Mesenteric fat pad (tissue), 1 donor: ENCODE results near the gene EIF4G3. TPM values are rescaled to one million over a fixed set of nuclear protein-coding genes. Genes with fewer than 3 reads are reported as not detected.
"Not testable (repeated sequence)": the region's sequence is repeated elsewhere in the genome, so short reads cannot be mapped to it uniquely, and the experiment has no call there.

ENCODE experiments used
- DNase-seq: peaks from one replicate; pipeline ENCODE4 v3.0.0-alpha.2; 2020; ENCODE audit warnings: low spot score
- total RNA-seq: library from RNA; stranded (reverse); fragmentation: NEBNext Ultra II Directional; extraction: Animal tissue kit (Norgen Biotek cat#: 25700); gene quantifications from one replicate; pipeline ENCODE4 v1.2.1, GENCODE V29; 2021
- donor health status: DM: yes; HTN: yes; CAD: no.

EIF4G3 gene
- total RNA-seq, 1 donor from 2014 or later: 71.7 TPM

GRCh38 chr1:21189421-21189820 is 12.7 kb upstream of the EIF4G3 start:
- peak; percentile 4 for DNase-seq

DNA sequence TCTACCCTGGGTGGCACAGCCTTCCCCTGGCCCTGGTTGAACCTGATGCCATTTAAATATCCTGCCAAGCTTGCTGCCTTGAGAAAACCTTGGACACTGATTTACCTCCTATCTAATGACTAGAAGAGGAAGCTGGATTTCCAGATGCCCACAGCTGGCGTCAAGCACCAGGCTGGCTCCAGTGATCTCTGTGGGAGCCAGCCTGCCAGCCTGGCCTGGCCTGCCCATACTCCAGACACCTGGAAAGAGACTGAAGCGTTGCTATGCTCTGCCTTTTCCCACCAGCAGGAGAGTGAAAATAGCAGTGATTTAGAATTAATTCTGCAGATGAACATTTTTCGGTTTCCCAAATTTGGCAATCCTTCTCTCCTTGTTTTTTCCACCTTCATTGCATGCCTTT is 11.5 kb upstream of the EIF4G3 start:
- DNase-seq: no peak

GRCh38 chr1:21185221-21185731 is 8.6 kb upstream of the EIF4G3 start:
- DNase-seq: no peak

GRCh38 chr1:21184276-21184675 is 7.6 kb upstream of the EIF4G3 start:
- no peak for DNase-seq

GRCh38 chr1:21182181-21182731 is 5.6 kb upstream of the EIF4G3 start:
- DNase-seq: no peak

GRCh38 chr1:21178271-21178670 is 1.6 kb upstream of the EIF4G3 start:
- DNase-seq: not testable (repeated sequence)

GRCh38 chr1:21175670-21176581 is 771 bp downstream of the EIF4G3 start:
- DNase-seq: no peak

DNA sequence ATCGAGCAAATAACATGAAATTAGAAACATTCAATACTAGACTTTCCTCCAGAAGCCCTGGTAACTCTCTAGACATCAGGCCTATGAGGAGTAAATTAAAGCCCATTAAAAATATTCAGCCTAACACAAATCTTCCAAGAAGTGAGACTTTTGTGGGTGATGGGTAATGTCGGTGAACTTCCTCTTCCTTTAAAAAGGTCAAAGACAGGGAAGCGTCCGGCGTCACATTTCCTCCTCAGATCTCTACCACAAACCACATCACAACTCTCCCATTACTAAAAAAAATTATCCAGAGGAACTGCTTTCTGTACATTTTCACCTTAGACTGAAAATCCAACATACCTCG is 1.4 kb downstream of the EIF4G3 start:
- DNase-seq: no peak

DNA sequence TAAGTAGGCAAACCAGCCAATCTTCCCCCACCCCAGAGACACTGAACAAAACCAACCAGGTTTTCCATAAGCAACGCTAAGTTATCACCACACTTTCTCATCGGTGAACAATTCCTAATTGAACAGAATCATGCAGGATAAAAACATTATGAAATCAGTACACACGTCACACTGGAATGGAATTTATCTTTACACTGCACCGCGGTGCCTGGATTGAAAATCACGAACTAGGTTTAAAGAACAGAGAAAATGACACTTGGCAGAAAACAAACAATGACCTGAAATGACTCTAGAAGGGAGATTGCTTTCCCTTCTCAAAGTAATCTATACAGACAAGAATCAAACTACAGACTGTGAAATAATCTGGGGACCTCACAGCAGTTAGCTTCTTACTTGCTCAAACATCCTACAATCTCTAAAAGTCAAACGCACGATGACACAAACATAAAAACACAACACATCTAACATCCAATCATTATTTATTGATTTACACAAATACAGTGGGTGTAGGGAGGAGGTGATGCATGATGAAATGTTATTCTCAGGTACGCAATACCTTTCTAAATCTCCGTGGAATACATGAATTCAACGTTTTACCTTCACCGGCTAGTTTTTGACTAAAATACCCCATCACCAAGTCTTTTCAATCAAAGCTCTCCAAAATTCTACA is 1.9 kb downstream of the EIF4G3 start:
- no peak for DNase-seq

DNA sequence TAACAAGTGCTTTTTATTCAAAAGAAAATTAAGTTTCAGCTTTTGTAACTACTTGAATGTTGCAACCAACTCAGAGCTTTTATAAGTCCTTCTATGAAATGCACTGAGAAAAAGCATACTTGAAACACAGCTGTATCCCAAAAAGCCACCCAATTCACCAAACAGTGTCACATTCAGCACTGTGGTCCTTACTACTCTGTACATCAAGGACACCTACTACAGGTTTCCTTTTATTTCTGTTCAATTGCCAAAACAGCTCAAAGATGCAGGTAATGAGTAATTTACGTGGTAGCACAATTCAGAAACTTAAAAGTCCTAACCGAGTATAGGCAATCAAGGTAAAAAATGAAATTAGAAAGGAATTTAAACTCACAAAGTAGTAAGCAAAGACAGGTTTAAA is 2.5 kb downstream of the EIF4G3 start:
- DNase-seq: no peak

- not testable (repeated sequence) for DNase-seq
Observed at GRCh38 chr1:21173096-21173495, 3.6 kb downstream of the EIF4G3 start.

GRCh38 chr1:21170837-21171236 is 5.9 kb downstream of the EIF4G3 start:
- not testable (repeated sequence) for DNase-seq

DNA sequence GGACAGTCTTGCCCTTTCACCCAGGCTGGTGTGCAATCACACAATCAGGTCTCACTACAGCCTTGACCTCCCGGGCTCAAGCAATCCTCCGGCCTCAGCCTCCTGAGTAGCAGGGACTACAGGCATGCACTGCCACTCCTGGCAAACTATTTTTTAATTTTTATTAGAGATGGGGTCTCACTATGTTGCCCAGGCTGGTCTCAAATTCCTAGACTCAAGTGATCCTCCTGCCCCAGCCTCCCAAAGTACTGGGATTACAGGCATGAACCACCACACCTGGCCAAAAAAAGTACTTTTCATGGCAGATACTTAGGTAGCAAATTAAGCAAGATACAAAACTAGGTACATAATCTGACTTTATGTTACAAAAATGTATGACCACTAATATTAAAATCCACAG is 8.3 kb downstream of the EIF4G3 start:
- DNase-seq: no peak

DNA sequence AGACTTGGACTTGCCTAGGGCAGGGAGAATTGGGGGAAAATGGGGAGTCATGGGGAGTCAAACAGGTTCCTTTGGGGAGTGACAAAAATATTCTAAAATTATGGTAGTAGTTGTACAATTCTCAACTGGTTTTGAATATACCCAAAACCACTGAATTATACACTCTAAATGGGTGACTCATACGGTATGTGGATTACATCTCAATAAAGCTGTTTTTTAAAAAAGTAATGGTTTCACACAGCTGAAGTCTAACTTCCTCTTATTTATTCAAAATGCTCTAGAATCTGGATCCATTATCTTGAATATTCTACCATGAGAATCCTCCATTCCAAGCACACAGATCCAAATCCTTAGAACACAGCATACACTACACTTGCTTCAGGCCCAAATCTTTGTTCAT is 11.1 kb downstream of the EIF4G3 start:
- no peak for DNase-seq

DNA sequence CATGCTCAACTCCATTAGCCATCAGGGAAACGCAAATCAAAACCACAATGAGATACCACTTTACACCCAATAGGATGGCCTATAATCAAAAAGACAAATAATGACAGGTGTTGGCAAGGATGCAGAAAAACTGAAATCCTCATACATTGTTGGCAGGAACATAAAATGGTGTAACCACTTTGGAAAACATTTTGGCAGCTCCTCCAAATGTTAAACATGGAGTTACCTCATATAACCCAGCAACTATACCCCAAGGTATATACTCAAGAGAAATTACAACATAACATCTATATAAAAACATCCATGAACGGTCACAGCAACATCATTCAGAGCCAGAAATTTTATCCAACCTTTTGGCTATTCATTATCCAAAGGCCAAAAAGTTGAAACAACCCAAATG is 11.6 kb downstream of the EIF4G3 start:
- no peak for DNase-seq

DNA sequence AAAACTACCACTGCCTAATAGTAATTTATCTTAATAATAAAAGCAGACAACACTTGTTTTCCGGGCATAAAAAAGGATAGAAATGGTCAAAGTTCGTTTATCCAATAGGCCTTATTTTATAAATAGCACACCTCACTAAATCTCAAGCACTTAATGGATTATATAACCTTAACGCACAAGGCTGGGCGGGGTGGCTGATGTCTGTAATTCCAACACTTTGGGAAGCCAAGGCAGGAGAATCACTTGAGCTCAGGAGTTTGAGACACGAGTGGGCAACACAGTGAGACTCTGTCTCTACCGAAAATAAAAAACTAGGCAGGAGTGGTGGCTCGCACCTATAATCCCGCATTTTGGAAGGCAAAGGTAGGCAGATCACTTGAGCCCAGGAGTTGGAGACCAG is 12.4 kb downstream of the EIF4G3 start:
- DNase-seq: no peak

DNA sequence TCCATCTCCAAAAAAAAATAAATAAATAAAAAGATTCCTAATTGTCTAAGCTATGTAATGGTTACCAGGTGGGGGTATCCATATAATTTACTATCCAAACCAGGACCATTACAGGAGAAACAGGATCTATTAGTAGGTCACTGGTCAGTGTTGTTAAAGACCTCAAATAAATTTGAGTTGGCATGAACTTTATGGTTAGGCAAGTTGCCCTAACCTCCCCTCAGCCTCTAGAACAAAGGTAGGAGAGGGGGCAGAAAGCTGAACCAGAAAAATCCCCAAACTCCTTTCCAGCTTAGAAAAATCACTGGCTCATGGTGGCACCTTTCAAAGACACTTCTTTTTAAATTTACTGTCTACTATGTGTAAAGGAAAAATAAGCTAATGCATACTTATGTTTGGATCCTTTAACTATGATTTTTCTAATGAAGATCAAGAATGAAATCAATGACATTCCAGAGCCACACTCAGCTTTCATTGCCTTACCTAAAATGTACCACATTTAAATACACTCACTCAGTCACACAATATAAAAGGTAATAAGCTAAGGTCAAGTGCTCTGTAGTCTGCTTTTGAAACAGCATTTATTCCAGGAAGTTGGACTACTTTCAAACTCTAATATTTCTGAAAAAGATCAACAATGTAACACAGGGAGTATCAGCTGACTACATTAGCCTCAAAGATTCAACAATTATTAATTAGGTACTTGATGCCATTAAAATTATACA is 13.8 kb downstream of the EIF4G3 start:
- DNase-seq: no peak

DNA sequence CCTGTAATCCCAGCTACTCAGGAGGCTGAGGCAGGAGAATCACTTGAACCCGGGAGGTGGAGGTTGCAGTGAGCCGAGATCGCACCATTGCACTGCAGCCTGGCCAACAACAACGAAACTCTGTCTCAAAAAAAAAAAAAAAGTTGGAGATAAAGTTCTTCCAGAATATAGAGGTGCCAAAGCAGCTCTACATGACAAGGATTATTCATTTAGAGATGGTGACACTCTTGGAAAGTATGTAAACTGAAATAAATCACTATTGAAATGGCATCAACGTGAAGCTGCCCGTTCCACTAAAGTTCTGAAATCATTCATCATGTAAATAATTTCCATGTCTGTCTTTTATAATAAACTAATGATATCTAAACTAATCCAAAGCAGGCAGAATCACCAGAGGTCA is 14.9 kb downstream of the EIF4G3 start:
- DNase-seq: no peak

DNA sequence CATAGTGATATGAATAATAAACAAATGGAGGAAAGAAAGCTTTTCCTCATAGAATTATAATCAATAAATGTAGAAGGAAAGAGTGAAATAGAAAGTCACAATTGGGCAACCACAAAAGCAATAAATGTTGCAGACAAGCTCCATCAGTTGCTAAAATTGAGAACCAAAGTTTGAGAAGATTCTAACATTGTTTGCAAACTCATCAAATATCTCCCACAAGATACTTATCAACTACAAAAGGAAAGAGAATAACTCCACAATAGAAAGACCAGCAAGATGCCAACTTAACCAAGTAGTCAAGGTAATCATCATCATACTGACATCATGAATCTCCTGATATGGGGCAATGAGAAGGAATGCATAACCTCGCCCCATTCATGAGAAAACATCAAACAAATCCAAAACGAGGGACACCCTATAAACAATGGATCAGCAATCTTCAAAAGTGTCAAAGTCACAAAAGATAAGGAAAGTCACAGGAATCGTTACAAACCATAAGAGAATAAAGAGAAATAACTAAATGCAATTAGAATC is 16.4 kb downstream of the EIF4G3 start:
- no peak for DNase-seq

DNA sequence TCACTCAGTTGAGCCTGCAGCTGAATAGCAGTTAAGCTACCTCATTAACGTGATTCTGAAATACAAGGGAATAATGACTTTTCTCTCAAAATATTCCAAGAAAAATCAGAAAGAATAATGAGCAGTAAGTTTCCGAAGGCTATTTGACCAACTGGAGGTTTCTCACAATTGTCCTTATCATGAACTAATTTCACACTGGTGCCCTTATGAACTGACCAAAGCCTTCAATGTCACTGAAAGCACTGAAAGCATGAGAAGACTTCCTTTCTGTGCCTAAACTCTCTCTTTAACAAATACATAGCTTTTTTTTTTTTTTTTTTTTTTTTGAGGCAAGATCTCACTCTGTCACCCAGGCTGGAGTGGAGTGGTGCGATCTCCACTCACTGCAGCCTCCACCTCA is 18.8 kb downstream of the EIF4G3 start:
- no peak for DNase-seq

DNA sequence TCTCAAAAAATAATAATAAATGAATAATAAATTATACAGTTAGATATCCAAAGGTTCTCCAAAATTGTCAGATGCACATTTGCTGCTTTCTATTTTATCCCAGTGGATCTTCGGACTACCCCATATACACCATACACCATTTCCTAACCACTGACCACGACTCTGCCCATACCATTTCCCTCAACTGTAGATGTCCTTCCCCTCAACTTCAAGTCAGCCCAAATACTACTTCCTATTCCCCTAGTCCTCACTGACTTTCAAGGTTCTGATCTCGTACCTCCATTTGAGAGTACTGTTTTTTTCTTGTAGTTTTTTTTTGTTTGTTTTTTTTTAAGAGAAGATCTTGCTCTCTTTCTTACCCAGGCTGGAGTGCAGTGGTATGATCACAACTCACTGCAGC is 19.6 kb downstream of the EIF4G3 start:
- DNase-seq: no peak
